Right kidney (tissue), 1 donor: ENCODE results near the gene ZFYVE28.

Experiments
- DNase-seq: peaks from one replicate; pipeline ENCODE4 v3.0.0-alpha.2; 2016

The ZFYVE28 gene

GRCh38 chr4:2411786-2412510 lies 6.5 kb downstream of the ZFYVE28 start:
- no peak for DNase-seq

GRCh38 chr4:2409381-2409783 lies 9.1 kb downstream of the ZFYVE28 start:
- no peak for DNase-seq

- no peak for DNase-seq
These were observed 9.5 kb downstream of the ZFYVE28 start for GRCh38 chr4:2408976-2409375.

GRCh38 chr4:2408401-2408958 lies 10.0 kb downstream of the ZFYVE28 start:
- DNase-seq = no peak

GRCh38 chr4:2407991-2408342 lies 10.5 kb downstream of the ZFYVE28 start:
- DNase-seq = no peak

- DNase-seq = no peak
These were observed 11.5 kb downstream of the ZFYVE28 start for GRCh38 chr4:2406920-2407319.

- DNase-seq = no peak
These were observed 12.0 kb downstream of the ZFYVE28 start for GRCh38 chr4:2406406-2406805.

- no peak for DNase-seq
These were observed 15.5 kb downstream of the ZFYVE28 start for GRCh38 chr4:2402941-2403340.

- peak; percentile 55 for DNase-seq
These were observed 16.2 kb downstream of the ZFYVE28 start for GRCh38 chr4:2402048-2402842.

- DNase-seq = no peak
These were observed 16.8 kb downstream of the ZFYVE28 start for GRCh38 chr4:2401610-2401983.

GRCh38 chr4:2400841-2401609 lies 17.4 kb downstream of the ZFYVE28 start:
- DNase-seq = no peak

- DNase-seq = no peak
These were observed 18.7 kb downstream of the ZFYVE28 start for GRCh38 chr4:2399631-2400190.

GRCh38 chr4:2399216-2399615 lies 19.2 kb downstream of the ZFYVE28 start:
- no peak for DNase-seq

- DNase-seq = no peak
These were observed 20.7 kb downstream of the ZFYVE28 start for GRCh38 chr4:2397596-2398379.

GRCh38 chr4:2396781-2397368 lies 21.6 kb downstream of the ZFYVE28 start:
- DNase-seq = no peak

GRCh38 chr4:2395584-2395983 lies 22.9 kb downstream of the ZFYVE28 start:
- no peak for DNase-seq

- DNase-seq = no peak
These were observed 23.4 kb downstream of the ZFYVE28 start for GRCh38 chr4:2395038-2395437.

- peak; percentile 35 for DNase-seq
These were observed 23.9 kb downstream of the ZFYVE28 start for GRCh38 chr4:2394528-2394927.

- peak; percentile 67 for DNase-seq
These were observed 24.8 kb downstream of the ZFYVE28 start for GRCh38 chr4:2393353-2394270.

GRCh38 chr4:2390784-2391421 lies 27.5 kb downstream of the ZFYVE28 start:
- peak; percentile 37 for DNase-seq
